ENCODE data around the gene HES3.

The HES3 gene

GRCh38 chr1:6265151-6265550 lies 21.2 kb downstream of the HES3 start:
- no peak for DNase-seq

GRCh38 chr1:6266641-6267040 lies 22.7 kb downstream of the HES3 start:
- no peak for DNase-seq

GRCh38 chr1:6267686-6268322 lies 23.8 kb downstream of the HES3 start:
- DNase-seq, result no peak

DNA sequence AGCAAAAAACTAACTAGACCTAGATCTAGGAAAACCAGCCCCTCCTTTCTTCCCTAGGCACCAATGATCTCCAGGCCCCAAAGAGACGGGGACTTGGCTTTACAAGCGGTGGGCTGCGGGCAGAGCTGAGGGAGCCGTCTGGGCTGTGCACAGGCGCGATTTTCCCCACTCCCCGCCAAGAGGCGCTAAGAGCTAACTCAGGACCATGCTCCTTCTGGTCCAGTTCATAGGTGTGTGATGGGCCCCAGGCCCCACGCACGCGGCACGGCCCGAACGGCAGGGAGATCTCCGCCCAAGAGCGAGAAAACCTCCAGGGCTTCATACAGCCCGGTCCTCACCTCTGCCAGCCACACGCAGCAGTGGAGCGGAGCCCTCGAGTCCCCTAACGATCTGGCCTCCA lies 24.4 kb downstream of the HES3 start:
- DNase-seq, result no peak

- no peak for DNase-seq
These were observed 25.3 kb downstream of the HES3 start for GRCh38 chr1:6269296-6269695.

DNA sequence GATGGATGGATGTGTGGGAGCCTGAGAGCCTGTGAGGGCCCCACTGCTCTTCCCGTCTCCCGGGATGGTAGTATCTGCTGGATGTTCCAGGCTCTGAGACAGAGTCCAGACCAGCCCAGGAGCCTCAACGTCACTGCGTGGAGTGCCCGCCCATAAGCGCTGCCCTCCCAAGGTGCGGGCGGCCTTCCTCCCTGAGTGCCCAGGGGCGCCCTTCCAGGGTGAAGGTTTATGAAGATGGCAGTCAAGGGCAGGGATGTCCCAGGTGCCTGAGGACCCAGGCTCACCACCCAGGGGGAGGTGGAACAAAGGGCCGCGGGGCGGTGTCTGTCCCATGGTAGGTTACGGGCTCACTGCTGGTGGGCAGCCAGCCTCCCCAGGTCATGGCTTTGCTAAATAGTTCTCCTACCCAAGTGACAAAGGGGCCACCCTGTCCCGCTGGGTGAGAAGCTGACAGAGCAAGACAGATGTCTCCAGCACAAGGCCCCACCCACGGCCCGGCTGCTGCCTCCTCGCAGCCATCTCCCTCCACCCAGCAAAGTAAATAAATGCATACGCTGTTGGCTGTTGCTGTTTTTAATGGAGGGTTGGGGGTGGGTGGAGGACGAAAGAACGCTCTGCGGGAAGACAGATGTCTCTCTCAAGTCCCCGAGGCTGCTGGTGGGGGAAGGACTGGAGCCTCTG lies 25.9 kb downstream of the HES3 start:
- DNase-seq, result no peak

DNA sequence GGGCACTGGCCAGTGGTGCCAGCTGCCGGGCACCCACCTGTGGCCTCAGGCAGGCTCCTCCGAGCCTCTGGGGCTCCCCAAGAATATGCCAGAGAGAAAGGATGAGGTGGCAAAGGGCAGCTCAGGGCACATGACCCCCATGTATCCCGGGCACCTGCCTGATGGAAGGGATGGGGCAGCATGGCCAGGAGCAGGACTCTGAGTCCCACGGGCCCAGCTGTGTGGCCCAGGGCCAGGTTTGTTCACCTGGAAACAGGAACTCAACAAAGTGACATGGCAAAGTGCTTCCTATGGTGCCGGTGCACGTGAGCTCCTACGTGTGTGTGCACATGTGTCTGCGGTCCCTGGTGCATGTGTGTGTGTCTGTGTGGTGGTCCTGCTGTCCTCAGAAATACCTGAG lies 26.4 kb downstream of the HES3 start:
- DNase-seq, result no peak

DNA sequence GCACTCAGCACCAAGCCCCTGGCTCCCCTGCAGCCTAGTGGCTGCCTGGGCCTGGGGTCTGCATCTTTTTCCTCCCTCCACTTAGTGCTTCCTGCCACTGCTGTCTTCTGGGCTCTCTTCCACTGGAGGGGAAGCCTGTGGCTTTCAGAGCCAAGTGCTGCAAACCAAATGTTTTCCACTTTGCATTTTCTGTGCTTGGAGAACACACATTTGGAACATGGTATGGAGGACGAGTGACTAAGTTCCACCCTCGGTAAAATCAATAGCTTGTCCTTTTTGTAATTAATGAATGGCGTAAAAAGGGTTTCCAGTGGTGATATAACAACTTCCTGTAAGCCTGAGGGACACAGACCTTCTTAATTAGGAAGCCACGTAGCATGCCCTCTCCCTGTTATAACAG lies 27.0 kb downstream of the HES3 start:
- no peak for DNase-seq

DNA sequence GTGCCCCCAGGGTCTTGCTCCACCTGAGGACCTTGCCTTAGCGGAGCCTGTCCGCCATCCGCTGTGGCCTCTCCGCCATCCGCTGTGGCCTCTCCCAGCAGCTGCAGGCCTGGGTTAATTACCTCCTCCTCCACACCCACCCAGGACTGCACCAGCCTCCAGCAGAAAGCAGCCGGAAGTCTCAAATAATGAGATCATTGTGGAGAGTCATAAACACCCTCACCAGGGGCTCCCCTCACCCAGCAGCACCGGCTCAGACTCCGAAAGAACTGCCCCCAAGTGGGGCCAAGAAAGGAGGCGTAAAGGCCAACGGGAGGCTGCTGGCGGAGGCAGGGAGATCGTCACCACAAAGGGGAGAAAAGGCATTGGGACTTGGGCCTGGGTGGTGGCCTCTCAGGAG lies 27.6 kb downstream of the HES3 start:
- no peak for DNase-seq

DNA sequence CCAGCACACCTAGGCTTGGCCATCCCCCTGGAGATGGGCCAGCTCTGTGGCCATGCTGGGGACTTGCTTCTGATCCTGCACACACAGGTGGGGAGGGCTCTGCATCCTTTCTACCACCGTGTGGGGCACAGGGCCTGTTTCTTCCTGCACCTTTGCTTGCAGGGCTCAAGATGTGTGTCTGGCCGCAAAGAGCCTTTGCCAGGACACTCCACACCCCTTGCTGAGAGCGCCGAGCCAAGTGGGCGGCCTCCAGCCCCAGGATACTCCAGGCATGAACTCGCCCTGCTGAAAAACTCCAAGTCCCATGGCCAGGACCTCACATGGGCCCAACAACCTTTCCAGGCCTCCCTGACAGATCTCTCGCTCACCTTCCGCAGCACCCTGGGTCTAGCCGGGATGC lies 28.5 kb downstream of the HES3 start:
- DNase-seq, result no peak

GRCh38 chr1:6272868-6273267 lies 28.9 kb downstream of the HES3 start:
- DNase-seq, result no peak

DNA sequence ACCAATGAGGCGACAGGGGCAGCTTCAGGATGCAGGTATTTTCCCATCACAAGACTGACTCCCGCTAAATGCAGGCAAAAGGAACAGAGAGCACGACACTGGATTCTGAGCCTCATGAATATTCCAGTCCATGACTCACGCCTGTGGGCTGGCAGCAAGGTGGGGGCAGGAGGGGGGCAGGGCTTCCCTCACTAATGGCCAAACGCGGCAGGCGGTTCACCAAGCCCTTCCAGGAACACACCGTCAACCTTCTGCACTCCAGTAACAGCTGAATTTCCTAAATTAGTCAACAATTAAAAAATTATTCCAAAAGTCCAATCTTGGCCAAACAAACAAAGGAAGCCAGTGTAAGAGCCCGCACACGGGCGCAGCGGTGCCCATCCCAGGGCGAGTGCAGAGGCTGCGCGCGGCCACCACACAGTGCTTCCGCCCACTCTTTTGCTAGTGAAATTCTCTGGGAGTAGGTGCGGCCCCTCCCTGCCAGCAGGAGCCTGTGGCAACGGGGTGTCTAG lies 29.5 kb downstream of the HES3 start:
- DNase-seq, result no peak

GRCh38 chr1:6274102-6274501 lies 30.1 kb downstream of the HES3 start:
- no peak for DNase-seq

DNA sequence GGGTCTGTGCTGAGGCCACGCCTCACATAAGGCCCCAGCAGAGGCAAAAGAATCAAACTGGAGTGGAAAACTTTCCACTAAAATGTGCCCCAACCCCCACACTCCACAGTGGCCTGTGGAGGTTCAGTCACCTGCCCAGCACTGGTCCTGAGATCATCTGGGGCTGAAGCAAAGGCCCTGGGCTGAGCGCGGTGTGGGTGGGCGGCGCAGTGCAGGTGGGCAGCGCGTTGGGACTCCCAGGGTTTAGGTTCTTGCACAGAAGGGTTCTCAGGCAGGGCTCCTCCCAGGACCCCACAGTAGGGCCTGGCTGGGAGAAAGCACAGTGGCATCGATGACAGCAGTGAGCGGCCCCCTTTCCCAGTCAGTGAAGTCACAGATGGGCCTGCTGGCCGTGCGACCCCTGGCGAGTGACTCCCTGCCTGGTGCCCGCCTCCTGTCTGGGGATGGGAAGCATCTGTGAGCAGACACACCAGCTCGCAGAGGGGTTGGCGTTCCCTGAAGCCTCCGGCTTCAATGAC lies 30.7 kb downstream of the HES3 start:
- DNase-seq, result no peak

- no peak for DNase-seq
These were observed 32.1 kb downstream of the HES3 start for GRCh38 chr1:6275826-6276782.

GRCh38 chr1:6276811-6277555 lies 33.0 kb downstream of the HES3 start:
- no peak for DNase-seq

DNA sequence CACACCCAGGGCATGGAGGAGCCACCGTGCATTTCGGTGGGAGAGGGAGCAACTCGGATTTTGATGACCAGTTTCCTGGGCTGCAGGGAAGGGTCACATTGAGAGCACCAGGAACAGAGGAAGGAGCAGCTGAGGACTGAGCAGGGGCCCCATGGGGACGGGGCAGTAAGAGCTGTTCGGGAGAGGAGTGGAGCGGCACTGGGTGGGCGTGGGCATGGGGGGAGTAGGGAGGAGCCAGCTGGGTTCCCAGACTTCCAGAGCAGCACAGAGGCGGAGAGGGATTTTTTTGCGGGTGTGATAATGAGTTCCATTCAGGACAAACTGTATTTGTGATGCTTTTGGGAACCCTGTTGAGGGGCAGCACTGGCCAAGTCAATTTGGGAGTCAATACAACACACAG lies 34.3 kb downstream of the HES3 start:
- no peak for DNase-seq

GRCh38 chr1:6279066-6279465 lies 35.1 kb downstream of the HES3 start:
- no peak for DNase-seq

- DNase-seq, result no peak
These were observed 35.8 kb downstream of the HES3 start for GRCh38 chr1:6279613-6280383.

DNA sequence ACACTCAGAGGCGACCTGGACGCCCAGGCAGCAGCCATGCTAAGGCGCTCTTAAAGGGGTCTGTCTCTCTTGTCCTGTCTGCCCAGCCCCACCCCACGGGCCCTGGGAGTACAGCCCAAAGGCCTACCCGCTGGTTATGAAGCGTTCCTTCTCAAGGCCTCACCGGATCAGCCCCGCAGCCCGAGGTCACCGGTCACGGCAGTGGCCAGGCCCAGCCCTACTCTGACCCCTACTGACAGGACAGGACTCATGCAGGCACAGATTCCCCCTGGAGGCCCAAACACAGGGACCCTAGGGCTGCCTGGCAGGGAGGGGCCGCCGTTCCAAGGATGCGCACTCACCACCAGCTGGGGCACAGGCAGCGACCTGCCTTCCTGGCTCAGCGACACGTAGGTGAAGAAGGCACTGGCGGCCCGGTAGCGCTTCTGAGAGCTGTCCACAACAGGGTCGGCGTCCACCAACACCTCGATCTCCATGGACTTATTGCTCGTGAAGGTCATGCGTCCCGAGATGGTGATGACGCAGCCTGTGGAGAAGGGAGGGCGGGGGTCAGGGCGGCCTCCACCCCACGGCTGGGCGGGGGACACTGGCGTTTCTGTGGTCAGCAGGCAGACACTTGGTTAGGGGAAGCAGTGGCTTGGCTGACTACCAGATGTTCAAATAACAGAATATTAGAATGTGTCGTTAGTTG lies 36.9 kb downstream of the HES3 start:
- no peak for DNase-seq

Data from activated gamma-delta T cell treated with Interleukin-2 at 50 U/mL for 16 hours (primary cell).